Activated CD4-positive, CD25-positive, alpha-beta regulatory T cell (primary cell): ENCODE measurements around the gene CASK.
"Not testable (repeated sequence)": the region's sequence is repeated elsewhere in the genome, so short reads cannot be mapped to it uniquely, and the experiment has no call there.

Experiments
- DNase-seq, 4 experiments: peaks; one replicate each; lab custom pipeline; 2025; lab: John Stamatoyannopoulos, UW

Gene CASK

GRCh38 chrX:41688835-41689234, 234.5 kb downstream of the CASK start, which contains the start of gene GPR34:
Gene GPR34 (plus strand): TSS chrX:41688973. CDS start chrX:41695634, 6,661 bp downstream.
- no peak for DNase-seq

- DNase-seq, result no peak
These were observed 235.2 kb downstream of the CASK start for GRCh38 chrX:41688156-41688555.

GRCh38 chrX:41686788-41687187, 236.6 kb downstream of the CASK start:
- DNase-seq, result no peak

GRCh38 chrX:41684940-41685339, 238.4 kb downstream of the CASK start:
- no peak for DNase-seq

GRCh38 chrX:41684138-41684537, 239.2 kb downstream of the CASK start:
- no peak for DNase-seq

- no peak for DNase-seq
These were observed 245.9 kb downstream of the CASK start for GRCh38 chrX:41677183-41678060.

DNA sequence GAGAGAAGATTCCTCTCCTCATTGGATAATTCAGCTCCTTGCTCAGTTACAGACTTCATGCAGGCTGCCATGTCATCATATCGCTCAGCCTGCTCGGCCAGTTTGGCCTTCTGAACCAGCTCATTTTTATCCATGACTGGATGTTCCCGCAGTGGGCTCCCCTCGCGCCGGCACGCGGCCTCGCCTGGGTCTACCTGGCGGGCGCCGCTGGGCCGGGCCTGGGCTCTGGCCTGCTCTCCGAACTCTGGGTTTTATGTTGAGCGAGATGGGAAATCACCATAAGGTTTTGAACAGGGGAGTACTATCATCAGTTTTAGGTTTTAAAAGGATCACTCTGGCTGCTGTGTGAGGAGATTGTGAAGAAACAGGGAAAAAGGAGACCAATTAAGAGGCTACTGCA, 247.0 kb downstream of the CASK start:
- DNase-seq, result not testable (repeated sequence)

- no peak for DNase-seq
These were observed 250.7 kb downstream of the CASK start for GRCh38 chrX:41672643-41673042.

GRCh38 chrX:41671082-41671481, 252.3 kb downstream of the CASK start:
- DNase-seq, result no peak

- no peak for DNase-seq
These were observed 253.2 kb downstream of the CASK start for GRCh38 chrX:41670112-41670511.

- no peak for DNase-seq
These were observed 255.7 kb downstream of the CASK start for GRCh38 chrX:41667631-41668030.

DNA sequence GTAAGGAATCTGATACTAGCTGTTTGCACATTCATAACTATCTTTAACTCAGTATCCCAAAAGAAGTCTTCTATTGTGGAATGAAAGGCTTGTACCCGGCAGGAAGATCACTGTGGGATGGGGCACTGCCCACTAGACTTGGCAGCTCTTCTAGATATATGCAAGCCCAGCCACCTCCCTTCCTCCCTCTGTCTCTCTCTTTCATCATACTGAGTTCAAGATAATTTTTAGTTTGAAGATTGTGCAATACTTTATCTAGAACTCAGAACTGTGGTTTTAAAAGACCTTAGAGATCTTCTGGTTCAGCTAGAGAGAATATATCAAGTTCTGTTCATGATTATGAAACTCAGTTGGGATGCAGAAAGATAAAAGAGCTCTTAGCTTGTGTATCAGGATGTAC, 257.1 kb downstream of the CASK start:
- DNase-seq, result no peak

DNA sequence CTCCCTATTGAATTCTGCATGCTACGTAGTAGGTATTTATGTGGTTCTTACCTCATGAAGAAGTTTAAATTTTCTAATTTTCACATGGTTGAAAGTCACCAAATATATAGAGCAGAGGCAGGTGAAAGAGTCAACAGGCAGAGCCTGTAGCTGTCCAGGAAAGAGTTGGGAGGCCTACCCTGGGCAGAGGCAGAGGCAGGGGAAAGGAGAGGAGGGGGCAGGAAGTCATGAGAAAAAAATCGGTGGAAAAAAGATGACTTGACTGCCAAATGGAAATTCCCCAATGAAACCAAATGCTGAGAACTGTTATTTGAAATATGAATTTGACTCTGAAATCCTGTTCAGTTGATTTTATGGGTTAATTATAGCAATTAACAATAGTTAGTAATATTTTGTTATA, 257.7 kb downstream of the CASK start:
- no peak for DNase-seq

GRCh38 chrX:41664908-41665307, 258.4 kb downstream of the CASK start:
- no peak for DNase-seq

DNA sequence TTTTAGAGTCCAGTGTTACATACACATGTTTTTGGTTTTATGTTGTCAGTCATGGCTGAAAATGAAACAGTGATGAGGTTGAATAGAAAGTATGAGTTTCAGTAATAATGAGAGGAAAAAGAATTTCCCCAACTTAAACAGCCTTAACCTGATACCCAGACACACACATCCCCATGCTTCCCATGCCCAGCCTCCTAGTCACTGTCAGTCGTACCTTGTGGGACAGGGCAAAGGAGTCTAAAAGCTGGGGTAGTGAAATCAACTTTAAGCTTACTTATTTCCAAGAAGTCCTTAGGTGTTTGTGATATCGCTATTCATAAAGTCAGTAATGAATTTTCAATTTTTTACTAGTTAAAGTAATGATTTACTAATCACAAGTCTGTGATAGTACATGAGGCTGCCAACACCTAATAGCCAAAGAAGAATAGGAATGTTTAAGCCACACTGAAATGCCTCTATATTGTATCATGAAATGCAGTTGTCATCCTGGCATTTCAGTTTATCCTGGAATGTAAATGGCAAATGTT, 258.9 kb downstream of the CASK start:
- DNase-seq, result no peak

GRCh38 chrX:41661366-41662095, 261.8 kb downstream of the CASK start:
- no peak for DNase-seq

DNA sequence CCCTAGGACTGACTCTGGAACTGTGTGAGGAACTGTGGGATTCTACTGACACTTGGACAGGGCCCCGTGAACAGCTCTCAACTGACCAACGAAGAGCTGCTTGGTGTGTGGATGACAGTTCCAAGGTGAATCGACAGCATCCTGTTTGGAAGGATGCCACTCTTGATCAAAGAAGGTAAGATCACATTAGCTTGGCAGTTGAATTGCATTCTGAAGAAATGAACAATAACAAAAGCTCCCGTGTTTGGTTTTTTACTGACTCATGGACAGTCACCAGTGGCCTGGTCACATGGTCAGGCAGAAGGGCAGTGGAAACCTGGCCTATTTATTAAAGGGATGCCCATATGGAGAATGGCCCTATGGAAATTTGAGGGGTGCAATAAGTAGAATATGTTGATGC, 267.7 kb downstream of the CASK start:
- DNase-seq, result no peak

- no peak for DNase-seq
These were observed 268.3 kb downstream of the CASK start for GRCh38 chrX:41655101-41655500.

DNA sequence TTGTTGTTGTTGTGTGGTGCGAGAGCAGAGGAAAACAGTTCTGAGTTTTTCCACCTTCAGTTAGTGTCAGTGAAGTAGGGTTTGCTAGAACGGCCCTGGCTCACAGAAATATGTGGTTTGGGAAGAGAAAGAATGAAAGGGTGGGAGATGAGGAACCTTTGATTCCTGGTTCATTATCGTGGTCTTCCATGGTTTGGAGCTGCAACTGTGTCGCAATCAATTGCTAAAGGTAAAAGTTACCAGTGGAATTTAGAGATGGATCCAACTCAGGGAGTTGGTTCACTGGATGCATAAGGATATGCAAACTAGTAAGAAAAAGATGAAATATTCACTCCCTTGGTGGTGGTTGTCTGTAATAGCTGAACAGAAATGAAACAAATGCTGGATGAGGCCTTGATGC, 270.2 kb downstream of the CASK start:
- DNase-seq, result no peak

GRCh38 chrX:41646201-41646600, 277.2 kb downstream of the CASK start:
- not testable (repeated sequence) for DNase-seq

DNA sequence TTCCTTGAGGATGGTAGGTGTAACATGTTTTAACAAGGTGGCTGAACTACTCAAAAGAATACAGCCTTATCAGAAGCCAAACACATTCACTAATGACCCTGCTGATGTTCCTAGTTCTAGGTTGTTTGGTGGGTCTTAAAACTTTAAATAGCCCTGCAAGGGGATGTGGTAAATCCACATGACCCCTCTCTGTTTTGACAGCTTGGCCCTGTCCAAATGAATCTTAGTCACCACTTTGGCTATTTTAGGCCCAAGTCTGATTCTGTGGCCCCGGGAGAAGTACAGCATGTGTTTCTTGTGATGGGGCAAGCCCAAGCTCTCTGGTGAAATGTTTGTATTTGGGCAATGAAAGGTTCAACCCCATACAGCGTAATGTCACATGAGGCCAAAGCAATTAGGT, 289.1 kb downstream of the CASK start:
- no peak for DNase-seq

DNA sequence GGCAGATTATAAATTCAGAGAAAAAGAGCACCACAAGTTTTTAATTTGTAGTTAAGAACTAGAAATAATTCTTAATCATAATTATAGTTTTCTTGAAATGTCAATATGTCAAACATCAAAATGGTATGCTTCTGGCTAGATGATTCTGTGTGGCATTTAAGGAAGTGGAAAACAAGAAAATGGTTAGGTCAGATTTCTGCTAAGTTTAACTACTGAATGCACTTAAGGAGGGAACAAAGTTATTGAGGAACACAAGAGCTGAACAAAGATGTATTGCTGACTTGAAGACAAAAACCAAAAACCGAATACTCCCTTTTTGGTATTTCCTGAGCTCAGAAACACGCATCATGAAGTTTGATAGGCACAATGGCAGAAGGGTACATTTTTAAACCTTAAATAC, 293.3 kb downstream of the CASK start:
- no peak for DNase-seq

DNA sequence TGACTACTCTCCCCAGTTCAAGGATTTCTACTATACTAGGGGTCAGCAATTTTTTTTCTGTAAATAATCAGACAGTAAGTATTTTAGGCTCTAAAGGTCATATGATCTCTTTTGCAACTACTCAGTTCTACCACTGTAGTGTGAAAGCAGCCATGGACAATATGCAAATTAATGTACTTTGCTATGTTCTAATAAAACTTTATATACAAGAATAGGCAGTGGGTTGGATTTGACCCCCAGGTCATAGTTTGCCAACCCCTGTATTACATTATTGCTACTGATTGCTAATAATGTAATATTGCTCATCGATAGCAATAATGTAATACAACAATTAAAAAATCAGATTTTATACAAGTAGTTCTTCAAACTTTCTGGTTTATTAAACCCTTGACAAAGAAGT, 293.8 kb downstream of the CASK start:
- DNase-seq, result no peak
